Right kidney (tissue), 1 donor: ENCODE data around the gene PLEKHG4B.

Experiments used
- DNase-seq: peaks from one replicate; pipeline ENCODE4 v3.0.0-alpha.2; 2016

Gene PLEKHG4B

DNA sequence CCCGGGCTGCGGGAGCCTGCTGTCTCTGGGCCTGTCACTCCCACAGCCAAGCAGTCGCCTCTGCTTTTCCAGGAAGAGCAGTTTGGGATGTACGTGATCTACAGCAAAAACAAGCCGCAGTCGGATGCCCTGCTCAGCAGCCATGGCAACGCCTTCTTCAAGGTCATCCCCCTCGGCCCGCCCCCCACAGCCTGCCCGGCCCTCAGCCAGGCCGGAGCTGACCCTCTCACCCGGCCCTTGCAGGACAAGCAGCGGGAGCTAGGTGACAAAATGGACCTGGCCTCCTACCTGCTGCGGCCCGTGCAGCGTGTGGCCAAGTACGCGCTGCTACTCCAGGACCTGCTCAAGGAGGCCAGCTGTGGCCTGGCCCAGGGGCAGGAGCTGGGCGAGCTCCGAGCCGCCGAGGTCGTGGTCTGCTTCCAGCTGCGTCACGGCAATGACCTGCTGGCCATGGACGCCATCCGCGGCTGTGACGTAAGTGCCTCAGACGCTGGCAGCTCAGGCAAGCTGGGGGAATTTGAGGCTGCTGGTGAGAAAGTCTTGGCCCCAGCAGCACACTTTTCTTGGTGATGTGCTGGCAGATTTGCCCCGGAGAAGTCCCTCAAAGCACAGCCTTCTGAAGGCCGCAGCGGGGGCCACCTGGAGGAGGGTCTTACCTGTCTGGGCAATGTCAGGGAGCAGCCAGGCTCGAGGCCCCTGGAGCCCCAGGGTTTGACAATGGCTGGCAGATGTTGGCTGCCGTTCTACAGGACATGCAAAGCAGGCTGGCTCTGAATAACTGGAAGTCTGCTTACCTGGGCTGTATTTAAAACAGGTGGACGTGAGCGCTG is 79.2 kb downstream of the PLEKHG4B start:
- no peak for DNase-seq

DNA sequence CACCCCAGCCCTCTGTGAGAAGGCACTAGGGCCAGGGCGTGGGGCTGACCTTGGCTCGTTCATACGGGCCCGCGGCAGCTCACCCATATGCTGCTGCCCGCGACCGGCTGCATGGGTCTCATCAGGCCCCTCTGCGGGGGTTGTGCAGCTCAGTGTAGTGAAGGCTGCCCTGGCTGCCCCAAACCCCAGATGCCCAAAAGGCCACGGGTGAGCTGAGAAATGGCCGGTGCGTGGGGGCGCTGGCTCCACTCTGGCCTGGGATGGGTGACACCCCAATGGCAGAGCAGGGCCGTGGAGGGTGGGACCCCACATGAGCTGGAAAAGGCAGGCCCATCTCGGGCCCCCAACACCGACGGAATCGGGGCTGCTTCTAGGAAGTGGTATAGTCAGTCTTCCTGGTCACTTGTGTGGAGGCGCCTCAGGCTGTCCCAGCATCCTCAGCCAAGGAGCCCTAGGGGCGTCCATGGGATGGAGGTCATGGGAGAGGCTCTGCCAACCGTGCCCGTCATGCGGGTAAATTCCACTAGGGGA is 79.9 kb downstream of the PLEKHG4B start:
- DNase-seq: no peak

DNA sequence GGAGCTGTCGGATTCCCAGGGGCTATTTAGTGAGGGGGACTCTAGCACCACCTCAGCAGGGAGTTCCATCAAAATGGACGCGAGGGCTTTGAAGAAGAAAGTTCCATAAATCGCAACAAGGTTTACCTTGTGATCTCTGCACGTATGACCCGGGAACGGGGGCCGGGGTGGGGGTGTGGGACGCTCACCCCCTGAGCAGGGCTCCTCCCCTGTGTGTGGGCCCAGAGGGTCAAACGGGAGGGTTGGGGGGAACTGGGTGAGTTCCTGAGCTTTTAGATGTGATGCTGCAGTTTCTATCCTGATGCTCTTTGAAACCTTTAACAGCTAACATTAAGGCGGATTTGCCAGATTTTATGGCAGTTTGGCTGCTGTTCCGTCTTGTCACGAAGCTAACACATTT is 80.5 kb downstream of the PLEKHG4B start:
- no peak for DNase-seq

DNA sequence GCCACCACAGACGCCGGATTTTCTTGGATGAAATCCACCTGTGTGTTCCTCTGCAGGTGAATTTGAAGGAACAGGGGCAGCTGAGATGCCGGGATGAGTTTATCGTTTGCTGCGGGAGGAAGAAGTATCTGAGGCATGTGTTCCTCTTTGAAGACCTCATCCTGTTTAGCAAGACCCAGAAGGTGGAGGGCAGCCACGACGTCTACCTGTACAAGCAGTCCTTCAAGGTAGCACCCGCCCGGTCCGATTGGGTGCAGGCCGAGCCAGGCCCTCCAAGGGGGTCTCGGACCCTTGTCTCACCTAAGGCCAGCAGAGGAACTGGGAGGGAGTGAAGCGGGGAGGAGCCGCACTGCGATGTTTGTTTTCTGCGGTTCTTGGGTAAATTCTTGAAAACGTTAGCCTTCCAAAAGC is 80.9 kb downstream of the PLEKHG4B start:
- DNase-seq: no peak

DNA sequence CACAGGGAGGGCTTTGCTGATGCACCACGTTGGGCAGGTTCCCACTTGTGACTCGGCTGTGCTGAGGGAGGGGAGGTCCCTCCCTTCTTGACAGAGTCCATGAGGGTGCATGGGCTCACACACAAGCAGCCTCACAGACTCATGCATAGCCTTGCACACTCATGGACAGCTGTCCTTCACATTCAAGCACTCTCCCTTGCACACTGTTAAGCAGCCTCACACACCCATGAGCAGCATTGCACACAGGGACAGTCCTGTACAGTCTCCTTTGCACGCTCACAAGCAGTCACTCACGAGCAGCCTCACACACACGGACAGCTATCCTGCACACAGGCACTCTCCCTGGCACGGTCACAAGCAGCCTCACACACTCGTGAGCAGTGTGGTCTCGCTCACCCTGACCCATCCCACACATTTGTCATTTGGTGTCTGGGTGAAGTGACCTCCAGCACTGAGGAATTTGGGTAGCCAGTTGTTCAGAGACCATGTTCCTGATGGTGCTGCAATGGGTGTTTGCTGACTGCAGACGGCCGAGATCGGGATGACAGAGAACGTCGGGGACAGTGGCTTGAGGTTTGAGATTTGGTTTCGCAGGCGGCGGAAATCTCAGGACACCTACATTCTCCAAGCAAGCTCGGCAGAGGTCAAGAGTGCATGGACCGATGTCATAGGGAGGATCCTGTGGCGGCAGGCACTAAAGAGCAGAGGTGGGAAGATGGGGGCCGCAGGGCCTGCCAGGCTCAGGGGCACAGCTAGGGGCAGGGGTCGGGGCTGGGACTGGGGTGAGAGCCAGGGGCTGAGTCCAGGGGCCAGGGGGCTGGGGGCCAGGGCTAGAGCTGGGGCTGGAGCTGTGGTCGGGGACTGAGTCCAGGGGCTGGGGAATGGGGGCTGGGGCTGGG is 81.7 kb downstream of the PLEKHG4B start:
- DNase-seq: no peak

DNA sequence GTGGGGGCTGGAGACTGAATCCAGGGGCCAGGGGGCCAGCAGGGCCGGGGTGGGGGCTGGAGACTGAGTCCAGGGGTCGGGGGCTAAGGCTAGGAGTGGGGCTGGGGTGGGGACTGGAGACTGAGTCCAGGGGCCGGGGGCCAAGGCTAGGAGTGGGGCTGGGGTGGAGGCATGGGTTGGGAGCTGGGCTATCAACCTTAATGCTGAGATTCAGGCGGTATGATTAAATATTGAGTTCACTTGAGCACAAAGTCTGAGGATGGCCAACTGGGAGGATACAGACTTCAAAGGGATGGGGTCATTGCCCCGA is 82.3 kb downstream of the PLEKHG4B start:
- no peak for DNase-seq

DNA sequence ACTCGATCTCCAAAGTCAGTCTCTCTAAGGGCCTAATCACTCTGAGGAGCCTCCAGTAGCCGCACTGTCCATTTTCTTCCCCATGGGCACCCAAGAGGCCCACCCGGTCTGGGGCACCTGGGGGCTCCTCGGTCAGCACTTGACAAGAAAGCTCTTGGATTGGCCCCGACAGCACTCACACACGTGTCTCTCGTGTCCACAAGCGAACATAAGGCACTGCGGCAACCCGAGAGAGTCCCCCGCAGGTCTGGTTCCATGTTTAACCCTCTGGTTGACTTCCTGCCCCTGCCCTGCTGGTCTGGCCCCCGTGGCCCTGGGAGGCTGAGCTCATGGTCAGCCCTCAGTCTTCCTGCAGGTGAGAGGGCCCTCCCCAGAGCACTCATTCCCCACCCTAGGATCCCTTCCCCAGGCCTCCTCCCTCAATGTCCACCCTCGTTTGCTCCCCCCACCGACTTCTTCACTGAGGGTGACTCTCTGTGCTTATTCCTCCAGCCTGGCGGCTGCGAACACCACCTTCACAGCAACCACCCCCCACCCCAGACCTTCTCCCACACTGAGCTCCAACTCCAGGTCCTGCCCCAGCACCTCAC is 83.0 kb downstream of the PLEKHG4B start:
- DNase-seq: no peak

DNA sequence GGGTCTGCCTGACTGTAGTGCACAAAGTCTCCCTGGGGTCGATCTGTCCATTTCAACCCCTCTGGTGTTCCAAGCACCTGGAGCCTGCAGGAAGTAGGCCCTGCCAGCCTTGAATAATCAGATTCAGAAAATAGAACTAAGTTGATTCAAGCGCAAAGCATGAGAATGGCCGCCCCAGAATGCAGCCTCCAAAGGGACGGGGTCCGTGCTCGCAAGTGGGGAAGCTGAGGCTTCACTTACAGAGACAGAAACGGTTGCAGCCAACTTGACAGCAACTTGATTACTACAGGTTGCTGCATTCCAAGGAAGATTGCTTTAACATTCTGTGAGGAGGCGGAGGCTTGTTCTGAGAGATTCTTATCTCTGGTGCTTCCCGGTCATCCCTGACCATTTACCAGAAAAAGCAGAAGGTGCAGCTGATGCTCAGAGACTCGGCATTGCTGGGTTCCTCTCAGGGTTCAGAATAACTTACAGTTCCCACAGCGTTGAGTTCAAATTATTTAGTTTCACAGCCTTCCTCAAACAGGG is 84.4 kb downstream of the PLEKHG4B start:
- no peak for DNase-seq

DNA sequence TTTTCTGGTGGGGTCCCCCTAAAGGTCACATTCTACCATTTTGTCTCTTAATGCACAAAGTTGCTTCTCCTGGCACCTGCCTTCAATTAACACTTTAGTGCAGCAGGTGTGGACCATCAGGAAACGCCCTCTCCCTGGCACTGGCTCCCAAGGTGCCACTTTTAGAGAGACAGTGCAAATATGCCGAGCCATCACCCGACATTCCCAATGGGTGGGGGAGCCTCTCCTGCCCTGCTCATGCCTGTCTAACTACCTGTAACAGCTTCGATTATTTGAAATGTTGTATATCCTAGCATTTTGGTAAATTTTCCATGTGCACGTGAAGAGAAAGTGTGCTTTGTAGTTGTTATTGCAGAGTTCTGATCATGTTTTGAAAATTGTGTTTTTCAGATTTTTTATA is 86.1 kb downstream of the PLEKHG4B start:
- no peak for DNase-seq

DNA sequence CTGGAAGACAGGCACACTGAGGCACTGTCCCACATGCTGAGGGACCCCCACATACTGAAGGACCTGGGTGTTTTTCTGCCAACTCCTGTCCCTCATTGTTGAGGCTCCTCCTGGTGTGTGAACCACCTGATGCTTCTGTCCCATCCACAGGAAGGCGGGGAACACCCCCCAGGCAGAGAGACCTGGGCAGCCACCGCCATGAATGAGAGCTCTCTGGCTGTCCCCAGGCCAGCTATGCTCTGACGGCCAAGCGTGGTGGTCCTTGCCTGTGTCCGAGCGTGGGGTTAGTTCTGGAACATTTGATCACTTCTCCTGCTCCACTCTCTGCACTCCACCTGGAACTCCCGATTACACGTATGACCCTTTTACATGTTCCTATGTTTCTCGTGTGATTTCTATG is 87.4 kb downstream of the PLEKHG4B start:
- no peak for DNase-seq

DNA sequence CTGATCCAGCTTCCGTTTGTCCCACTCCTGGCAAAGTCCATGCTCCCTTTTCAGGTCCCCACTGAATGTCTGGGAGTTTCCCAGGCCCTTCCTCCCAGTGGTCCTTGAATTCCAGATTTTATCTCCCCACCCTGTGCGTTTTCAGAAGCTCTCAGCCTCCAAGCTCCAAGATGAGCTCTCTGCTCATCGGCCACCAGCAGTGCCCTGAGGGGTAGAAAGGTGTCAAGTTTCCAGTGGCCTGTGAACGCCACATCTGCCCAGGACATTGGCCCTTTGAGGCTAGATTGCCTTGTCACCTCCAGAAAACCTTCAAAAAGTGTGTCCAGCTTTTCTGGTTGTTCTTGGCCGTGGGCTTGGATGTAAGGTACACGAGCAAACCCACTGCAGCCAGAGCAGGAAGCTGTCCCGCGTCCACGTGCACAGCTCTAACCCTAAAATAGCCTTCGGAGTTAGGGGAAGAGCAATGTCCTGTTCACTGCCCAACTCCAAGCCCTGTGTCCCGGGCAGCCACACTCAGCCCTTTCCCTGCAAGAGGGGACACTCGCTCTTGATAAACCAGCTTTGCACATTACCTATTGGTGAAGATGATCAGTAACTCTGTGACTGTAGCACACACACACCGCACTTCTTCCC is 88.4 kb downstream of the PLEKHG4B start:
- no peak for DNase-seq

DNA sequence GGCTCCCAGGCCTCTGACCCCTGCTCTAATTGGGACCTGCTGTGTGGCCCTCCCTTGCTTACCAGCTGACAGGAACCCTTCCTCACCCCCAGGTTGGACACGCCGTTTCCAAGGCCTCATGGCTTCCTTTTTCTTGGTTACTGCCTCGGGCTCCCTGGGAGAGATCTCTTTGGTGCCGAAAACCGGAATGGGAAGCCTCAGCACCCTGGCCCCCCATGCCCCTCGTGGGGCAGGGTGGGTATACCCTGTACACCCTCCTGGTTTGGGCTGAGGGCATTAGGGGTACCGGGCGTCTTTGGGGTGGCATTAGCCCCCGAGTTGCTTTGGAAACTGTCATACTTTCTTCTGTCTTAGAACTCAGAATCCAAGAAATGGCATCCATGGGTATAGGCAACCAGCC is 89.2 kb downstream of the PLEKHG4B start:
- no peak for DNase-seq

DNA sequence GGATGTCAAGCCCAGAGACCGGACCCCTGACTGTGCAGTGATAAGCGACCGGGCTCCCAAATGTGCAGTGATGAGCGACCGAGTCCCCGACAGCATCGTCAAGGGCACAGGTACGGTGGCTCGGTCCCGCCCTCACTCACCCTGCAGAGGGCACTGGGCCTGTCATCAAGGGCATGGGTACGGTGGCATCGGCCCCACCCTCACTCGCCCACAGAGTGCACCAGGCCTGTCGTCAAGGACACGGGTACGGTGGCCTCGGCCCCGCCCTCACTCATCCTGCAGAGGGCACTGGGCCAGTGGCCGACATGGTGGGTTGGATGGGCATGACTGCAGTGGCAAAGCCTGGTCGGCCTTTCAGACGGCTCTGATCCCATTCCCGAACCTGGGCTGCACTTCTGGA is 89.6 kb downstream of the PLEKHG4B start:
- DNase-seq: no peak

DNA sequence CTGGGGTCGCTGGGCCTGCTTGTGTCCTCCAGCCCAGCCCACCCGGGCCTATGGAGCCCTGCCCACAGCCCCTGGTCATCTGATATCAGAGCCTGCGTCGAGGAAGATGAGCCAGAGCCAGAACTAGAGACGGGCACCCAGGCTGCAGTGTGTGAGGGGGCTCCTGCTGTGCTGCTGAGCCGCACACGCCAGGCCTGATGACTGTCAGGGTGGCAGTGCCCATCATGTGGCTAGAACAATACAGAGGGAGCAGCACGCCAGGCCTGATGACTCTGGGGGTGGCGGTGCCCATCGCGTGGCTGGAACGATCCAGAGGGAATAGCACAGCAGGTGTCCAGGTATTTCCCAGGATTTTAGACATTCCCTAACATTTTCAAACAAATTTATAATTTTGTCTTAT is 90.2 kb downstream of the PLEKHG4B start:
- DNase-seq: no peak

DNA sequence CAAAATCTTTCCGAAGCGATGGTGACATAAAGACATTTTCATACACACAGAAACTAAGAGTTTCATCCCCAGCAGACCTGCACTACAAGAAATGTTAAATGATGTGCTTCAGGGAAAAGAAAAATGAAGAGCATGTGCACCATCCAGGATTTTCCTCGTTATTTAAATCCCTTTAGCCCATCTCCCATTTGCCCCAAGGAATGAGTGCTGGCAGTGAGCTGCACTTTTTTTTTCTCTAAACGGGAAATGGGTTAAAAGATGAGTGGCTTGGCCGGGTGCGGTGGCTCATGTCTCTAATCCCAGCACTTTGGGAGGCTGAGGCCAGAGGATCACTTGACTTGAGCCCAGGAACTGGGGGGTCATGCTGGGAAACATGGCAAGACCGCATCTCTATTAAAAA is 92.5 kb downstream of the PLEKHG4B start:
- no peak for DNase-seq

DNA sequence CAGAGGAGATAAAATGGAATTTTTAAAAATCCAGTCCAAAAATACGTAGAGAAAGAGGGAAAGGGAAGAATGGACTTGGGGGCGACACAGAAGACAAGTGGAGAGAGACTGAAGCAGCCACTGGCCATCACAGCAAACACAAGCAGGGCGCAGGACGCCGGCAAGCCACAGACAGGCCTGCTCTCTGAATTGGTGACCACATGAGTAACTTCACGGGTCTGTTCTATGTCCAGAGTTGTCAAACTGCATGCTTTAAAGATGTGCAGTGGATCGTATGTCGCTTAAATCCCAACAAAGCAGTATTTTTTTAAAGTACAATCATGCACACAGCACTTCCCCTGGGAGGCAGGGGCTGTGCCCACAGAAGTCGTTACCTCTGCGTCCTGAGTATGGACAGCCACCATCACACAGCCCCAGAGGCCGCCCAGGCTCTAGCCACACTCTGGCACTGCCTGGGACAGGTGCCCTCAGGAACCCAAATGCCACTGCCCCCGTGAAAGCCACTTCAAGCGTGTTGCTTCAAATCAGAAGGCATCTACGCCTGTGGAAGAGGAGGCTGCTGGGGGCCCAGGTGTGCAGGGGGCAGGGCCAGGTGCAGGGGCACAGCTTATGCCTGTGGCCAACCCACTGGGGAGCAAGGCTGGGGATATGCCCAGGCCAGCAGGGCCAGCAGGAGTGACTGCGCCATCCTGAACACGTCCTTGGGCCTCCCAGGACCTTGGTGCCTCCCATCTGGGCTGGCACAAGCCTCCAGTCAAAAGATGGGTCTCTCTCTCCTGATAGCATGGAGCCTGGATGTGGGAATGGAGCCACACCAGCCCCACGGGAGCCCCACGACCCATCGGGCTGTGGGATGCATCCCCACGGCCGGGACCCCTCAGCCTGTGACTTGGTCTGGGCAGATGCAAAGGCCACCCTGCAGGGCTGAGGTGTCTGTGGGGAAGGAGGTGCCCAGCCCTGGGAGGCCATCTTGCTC is 93.4 kb downstream of the PLEKHG4B start:
- no peak for DNase-seq

DNA sequence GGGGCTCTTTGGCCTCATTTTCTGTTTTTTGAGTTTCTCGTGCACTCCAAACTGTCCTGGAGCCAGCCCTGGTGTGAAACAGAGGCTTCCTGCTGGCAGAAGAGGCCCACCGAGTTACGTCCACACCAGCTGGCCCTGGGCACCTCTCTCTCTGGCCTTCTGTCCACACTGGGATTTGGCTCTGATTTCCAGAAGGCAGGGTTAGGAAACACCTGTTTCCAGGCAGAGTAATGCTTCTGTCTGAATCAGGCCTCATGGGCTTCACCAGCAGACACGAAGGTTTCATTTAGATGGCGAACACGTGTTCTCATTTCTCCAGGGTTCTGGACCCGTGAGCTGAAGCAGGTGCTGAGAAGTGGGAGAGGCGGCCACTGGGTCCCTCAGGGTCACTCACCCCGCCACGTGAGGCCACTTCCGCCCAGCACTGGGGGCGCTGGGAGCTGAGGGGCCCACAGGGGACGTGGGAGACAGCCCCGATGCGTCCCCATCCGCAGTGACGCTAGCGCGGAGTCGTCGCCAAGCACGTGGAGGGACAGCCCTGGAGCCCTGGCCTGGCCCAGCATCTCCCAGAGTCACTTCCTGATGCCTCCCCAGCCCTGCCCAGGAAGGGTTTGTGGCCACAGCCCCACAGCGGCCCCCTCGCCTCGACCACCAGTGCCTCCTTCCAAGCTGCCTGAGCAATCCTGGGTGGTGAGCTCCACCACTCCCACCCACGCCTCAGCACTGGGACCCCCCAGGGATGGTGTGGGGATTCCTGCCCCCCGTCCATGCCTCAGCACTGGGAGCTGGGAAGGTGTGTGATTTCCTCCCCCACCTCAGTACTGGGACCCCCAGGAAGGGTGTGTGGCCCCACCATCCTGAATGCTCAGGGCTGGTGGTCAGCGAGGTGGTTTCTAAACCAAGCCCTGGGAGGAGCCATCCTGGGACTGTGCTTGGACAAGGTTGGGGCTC is 94.4 kb downstream of the PLEKHG4B start:
- no peak for DNase-seq

DNA sequence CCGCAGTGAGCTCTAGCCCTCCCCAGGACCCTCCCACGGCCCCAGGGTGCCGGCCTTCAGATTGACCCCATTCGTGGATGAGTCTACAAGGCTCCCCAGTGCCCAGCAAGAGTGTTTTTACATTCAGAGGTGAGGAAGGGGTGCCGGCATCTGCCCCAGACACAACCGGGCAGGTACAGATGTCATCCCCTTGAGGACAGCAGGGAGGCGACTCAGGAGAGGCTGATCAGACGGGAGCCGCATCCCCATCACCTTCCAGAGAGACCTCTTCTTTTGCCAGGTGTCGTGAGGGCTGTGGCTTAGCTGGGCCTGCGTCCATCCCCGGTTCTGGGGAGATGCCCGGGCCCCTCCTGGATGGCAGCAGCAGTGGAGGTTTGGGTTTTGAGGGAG is 95.1 kb downstream of the PLEKHG4B start:
- DNase-seq: no peak

DNA sequence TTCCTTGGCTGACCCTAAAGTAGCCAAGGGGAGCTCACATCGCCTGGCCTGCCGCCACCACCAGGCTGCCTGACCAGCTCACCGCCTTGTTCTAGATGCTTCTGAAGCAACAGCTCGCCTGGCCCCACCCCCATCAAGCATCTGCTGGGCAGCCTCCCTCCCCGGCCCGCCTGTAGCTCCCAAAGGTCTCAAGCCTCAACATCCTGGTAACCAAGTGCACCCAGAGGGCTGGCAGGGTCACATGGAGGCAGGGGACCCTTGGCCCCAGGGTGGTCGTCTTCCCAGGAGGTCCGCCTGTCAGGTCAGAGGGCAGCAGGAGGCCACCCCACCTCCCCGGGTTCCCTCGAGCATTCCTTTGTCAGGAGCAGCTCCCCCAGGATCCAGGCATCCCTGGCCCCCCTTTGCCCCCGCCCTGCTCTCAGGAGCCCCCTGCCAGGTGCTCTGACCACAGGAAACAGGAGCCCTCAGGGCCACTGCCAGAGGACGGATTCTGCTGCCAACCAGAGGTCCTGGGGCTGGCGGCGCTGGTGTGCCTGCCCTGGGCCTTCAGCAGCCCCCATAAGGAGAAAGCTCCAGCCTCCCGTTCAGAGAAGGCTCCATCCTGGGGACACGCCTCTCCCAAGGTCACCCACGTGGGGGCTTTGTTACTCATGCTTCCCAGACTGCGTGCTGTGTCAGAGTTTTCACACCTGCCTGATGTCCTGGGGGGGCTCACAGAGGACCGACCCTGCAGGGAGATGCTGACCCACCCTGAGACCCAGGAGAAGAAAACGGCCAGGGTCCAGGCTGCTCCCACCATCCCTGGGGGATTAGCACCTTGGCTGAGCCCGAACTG is 95.9 kb downstream of the PLEKHG4B start:
- no peak for DNase-seq
